Measurements from ENCODE around the gene MTMR11. TPM values are rescaled to one million over a fixed set of nuclear protein-coding genes. Genes with fewer than 3 reads are reported as not detected.

MTMR11 gene
- total RNA-seq, 1 experiment from 2014 or later: 10.5 TPM

DNA sequence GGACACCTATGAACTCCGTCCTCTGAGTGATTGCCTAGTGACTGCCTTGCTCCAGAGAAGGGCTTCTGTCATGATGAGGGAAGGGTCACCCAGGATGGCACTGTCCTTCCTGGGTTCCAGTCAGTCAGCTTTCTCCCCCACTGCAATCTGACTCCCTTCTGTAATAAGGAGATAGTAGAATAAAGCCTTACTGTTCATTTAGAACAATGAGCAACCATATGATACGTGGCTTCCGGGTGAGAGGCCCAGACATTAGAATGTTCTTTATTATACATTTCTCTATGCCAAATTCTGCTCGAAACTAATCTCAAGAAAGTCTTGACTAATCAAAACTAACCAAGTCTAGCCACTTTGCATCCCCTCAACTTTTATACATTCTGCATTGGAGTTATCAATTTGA lies 8.5 kb upstream of the MTMR11 start:
- peaks cover 4 to 10% of the 10 kb centered on the region in 2 experiments; a peak in 3 of 4 replicates for H3K36me3 ChIP-seq (ENCODE audit: control insufficient read depth in 1 of 2, insufficient read depth in 2 of 2, low read length in 2 of 2)
- DNase-seq (ENCODE audit: low read depth, low spot score) (no peak), ATAC-seq (no peak)
- ChIA-PET POLR2A (no interaction called here), CTCF (no interaction called here), RAD21 (ENCODE audit: low non-redundant PET in 1 of 2, low total read pairs in 2 of 2, uncharacterized antibody in 2 of 2, unreplicated experiment in 2 of 2) (no interaction called here)
- no peaks in the 10 kb centered on the region for H3K9me3 ChIP-seq (ENCODE audit: control insufficient read depth in 1 of 2, insufficient read depth in 1 of 2, low read depth in 1 of 2, low read length in 2 of 2)
- H3K27me3 ChIP-seq (ENCODE audit: insufficient read depth, low read length): no peaks in the 10 kb centered on the region
- H3K4me1 ChIP-seq (ENCODE audit: control insufficient read depth in 1 of 2, insufficient read depth in 2 of 2, low read length in 2 of 2): peaks cover 12 to 22% of the 10 kb centered on the region in 2 experiments
- H4K20me1 ChIP-seq (ENCODE audit: insufficient read depth): no peaks in the 10 kb centered on the region
- TF ChIP-seq SRF (IDR thresholded peaks at IDR 0.05; ENCODE audit: low read depth): no peak
- TF ChIP-seq ZNF274 (IDR thresholded peaks at IDR 0.05; ENCODE audit: low read depth, low read length): no peak
- no peak for TF ChIP-seq ZFX (IDR thresholded peaks at IDR 0.05)
- TF ChIP-seq, protein P1, sequence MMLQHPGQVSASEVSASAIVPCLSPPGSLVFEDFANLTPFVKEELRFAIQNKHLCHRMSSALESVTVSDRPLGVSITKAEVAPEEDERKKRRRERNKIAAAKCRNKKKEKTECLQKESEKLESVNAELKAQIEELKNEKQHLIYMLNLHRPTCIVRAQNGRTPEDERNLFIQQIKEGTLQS (IDR thresholded peaks at IDR 0.05): no peak
- TF ChIP-seq, protein P2, sequence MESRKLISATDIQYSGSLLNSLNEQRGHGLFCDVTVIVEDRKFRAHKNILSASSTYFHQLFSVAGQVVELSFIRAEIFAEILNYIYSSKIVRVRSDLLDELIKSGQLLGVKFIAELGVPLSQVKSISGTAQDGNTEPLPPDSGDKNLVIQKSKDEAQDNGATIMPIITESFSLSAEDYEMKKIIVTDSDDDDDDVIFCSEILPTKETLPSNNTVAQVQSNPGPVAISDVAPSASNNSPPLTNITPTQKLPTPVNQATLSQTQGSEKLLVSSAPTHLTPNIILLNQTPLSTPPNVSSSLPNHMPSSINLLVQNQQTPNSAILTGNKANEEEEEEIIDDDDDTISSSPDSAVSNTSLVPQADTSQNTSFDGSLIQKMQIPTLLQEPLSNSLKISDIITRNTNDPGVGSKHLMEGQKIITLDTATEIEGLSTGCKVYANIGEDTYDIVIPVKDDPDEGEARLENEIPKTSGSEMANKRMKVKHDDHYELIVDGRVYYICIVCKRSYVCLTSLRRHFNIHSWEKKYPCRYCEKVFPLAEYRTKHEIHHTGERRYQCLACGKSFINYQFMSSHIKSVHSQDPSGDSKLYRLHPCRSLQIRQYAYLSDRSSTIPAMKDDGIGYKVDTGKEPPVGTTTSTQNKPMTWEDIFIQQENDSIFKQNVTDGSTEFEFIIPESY (IDR thresholded peaks at IDR 0.05; ENCODE audit: extremely low read depth, insufficient replicate concordance, low read length): no peak
- TF ChIP-seq YY1 (IDR thresholded peaks at IDR 0.05; ENCODE audit: extremely low read depth, insufficient replicate concordance, low read depth, low read length): no peak
- TF ChIP-seq SIN3A (IDR thresholded peaks at IDR 0.05; ENCODE audit: low read depth): no peak
- TF ChIP-seq RAD21 (IDR thresholded peaks at IDR 0.05; ENCODE audit: low read depth): no peak
- TF ChIP-seq, protein P3, sequence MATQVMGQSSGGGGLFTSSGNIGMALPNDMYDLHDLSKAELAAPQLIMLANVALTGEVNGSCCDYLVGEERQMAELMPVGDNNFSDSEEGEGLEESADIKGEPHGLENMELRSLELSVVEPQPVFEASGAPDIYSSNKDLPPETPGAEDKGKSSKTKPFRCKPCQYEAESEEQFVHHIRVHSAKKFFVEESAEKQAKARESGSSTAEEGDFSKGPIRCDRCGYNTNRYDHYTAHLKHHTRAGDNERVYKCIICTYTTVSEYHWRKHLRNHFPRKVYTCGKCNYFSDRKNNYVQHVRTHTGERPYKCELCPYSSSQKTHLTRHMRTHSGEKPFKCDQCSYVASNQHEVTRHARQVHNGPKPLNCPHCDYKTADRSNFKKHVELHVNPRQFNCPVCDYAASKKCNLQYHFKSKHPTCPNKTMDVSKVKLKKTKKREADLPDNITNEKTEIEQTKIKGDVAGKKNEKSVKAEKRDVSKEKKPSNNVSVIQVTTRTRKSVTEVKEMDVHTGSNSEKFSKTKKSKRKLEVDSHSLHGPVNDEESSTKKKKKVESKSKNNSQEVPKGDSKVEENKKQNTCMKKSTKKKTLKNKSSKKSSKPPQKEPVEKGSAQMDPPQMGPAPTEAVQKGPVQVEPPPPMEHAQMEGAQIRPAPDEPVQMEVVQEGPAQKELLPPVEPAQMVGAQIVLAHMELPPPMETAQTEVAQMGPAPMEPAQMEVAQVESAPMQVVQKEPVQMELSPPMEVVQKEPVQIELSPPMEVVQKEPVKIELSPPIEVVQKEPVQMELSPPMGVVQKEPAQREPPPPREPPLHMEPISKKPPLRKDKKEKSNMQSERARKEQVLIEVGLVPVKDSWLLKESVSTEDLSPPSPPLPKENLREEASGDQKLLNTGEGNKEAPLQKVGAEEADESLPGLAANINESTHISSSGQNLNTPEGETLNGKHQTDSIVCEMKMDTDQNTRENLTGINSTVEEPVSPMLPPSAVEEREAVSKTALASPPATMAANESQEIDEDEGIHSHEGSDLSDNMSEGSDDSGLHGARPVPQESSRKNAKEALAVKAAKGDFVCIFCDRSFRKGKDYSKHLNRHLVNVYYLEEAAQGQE (IDR thresholded peaks at IDR 0.05; ENCODE audit: low read depth): no peak
- TF ChIP-seq, protein P4, sequence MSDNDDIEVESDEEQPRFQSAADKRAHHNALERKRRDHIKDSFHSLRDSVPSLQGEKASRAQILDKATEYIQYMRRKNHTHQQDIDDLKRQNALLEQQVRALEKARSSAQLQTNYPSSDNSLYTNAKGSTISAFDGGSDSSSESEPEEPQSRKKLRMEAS (IDR thresholded peaks at IDR 0.05): no peak
- no peak for TF ChIP-seq FOSL1 (IDR thresholded peaks at IDR 0.05; ENCODE audit: low read depth)
- TF ChIP-seq POLR2AphosphoS5 (IDR thresholded peaks at IDR 0.05; ENCODE audit: low read depth, low read length): no peak
- no peak for TF ChIP-seq EGR1 (IDR thresholded peaks at IDR 0.05; ENCODE audit: low read depth)
- no peak for TF ChIP-seq CBX3 (IDR thresholded peaks at IDR 0.05; ENCODE audit: low read depth)
- TF ChIP-seq ELF1 (IDR thresholded peaks at IDR 0.05; ENCODE audit: borderline replicate concordance, low read depth): no peak
- no peak for TF ChIP-seq EZH2phosphoT487 (IDR thresholded peaks at IDR 0.05; ENCODE audit: borderline replicate concordance)
- TF ChIP-seq CEBPB (IDR thresholded peaks at IDR 0.05; ENCODE audit: low read depth): no peak
- H3K9ac ChIP-seq (ENCODE audit: low read length): no peak overlapping the region
- no peaks in the 10 kb centered on the region for H3K9me2 ChIP-seq (ENCODE audit: insufficient read depth)
- BruUV-seq (replicated peaks): no TSS peak
- intact Hi-C loops (cut with micrococcal nuclease): no loop called here
- no peak overlapping the region for H3K27ac ChIP-seq (ENCODE audit: low read depth, low read length)
- H3K79me2 ChIP-seq (ENCODE audit: insufficient read depth, low read length): no peaks in the 10 kb centered on the region
- H2AFZ ChIP-seq (ENCODE audit: low read depth, low read length, poor library complexity, severe bottlenecking): no peak overlapping the region
- no peak overlapping the region for H3K4me3 ChIP-seq (replicated peaks in 1 of 2; ENCODE audit: low read depth in 1 of 2, low read length in 2 of 2)
- no peak overlapping the region for H3K4me2 ChIP-seq (ENCODE audit: low read length)

All from HCT116 (cell line).